Measurements from ENCODE around the gene SGSM2. TPM values are rescaled to one million over a fixed set of nuclear protein-coding genes. Genes with fewer than 3 reads are reported as not detected.

Gene SGSM2
- total and polyA plus RNA-seq, 2 of the 8 experiments (the other 6 are each of a cell fraction or from before 2014, with no cell fraction given), result 44.5 to 77.7 TPM

GRCh38 chr17:2323629-2324314 is 13.5 kb upstream of the SGSM2 start:
- POLR2A ChIA-PET (ENCODE audit: partially characterized antibody), result interaction anchor here (0.7 to 12.1 kb wide), 3 partner anchors 8 to 18 kb away, joined by 3 to 230 read pairs (median 7); partner anchors contain the start of genes SGSM2 and TSR1

More at GRCh38 chr17:2323629-2324314, 13.5 kb upstream of the SGSM2 start:
- Histone ChIP-seq H3K23me2 (ENCODE audit: low read depth, low read length) (no peaks in the 10 kb centered on the region), H3K56ac (replicated peaks; ENCODE audit: insufficient read length, low read depth, low read length) (no peak overlapping the region), H3K79me1 (ENCODE audit: low read depth, low read length) (no peaks in the 10 kb centered on the region), H4K20me1 (replicated peaks in 1 of 2; ENCODE audit: control insufficient read depth in 1 of 2, insufficient read depth in 2 of 2, low read length in 2 of 2) (peaks cover 3 to 5% of the 10 kb centered on the region in 2 experiments), H3K9ac (replicated peaks in 1 of 4; ENCODE audit: extremely low read depth in 1 of 4, low read depth in 3 of 4, low read length in 3 of 4) (no peak overlapping the region), H4K91ac (replicated peaks; ENCODE audit: insufficient read length, low read length) (no peak overlapping the region), H4K8ac (ENCODE audit: extremely low read depth, insufficient read depth, low read length) (no peak overlapping the region), H2BK5ac (ENCODE audit: low read depth, low read length) (no peak overlapping the region), H3K27me3 (replicated peaks in 1 of 4; ENCODE audit: control insufficient read depth in 3 of 4, extremely low read depth in 1 of 4, insufficient read depth in 3 of 4, low read length in 3 of 4) (no peaks in the 10 kb centered on the region), H3K4me3 (ENCODE audit: extremely low read depth in 1 of 4, insufficient read depth in 2 of 4, low read depth in 3 of 4, low read length in 4 of 4) (no peak overlapping the region), H2BK120ac (replicated peaks; ENCODE audit: low read depth, low read length) (no peak overlapping the region), H2AFZ (ENCODE audit: low read length) (no peak overlapping the region), H3K79me2 (ENCODE audit: control insufficient read depth in 1 of 2, insufficient read depth in 2 of 2, low read length in 2 of 2) (no peaks in the 10 kb centered on the region; a peak in 1 of 4 replicates), H3K18ac (ENCODE audit: extremely low read depth, low read length) (no peak overlapping the region), H3K23ac (ENCODE audit: insufficient read length) (no peak overlapping the region), H2BK15ac (ENCODE audit: low read length) (no peak overlapping the region), H3K4me2 (ENCODE audit: insufficient read depth in 1 of 2, low read depth in 2 of 2, low read length in 2 of 2) (no peak overlapping the region), H3K4me1 (replicated peaks in 1 of 4; ENCODE audit: control insufficient read depth in 3 of 4, insufficient read depth in 4 of 4, low read length in 3 of 4) (no peaks in the 10 kb centered on the region), H2BK20ac (ENCODE audit: low read length) (no peak overlapping the region), H3K14ac (ENCODE audit: insufficient read length) (no peak overlapping the region), H3K4ac (replicated peaks; ENCODE audit: insufficient read length, low read depth, low read length) (no peak overlapping the region), H3K27ac (ENCODE audit: low read depth, low read length) (no peak overlapping the region), H2AK5ac (ENCODE audit: low read depth, low read length) (no peak overlapping the region), H2BK12ac (ENCODE audit: low read depth, low read length) (no peak overlapping the region), H3K36me3 (ENCODE audit: control insufficient read depth in 2 of 4, insufficient read depth in 4 of 4, low read length in 3 of 4) (peaks cover 24 to 66% (median 52%) of the 10 kb centered on the region in 4 experiments), H4K5ac (ENCODE audit: insufficient read length, low read depth, low read length) (no peak overlapping the region), H3K9me3 (ENCODE audit: insufficient read depth in 2 of 2, low read depth in 1 of 2, low read length in 1 of 2) (no peaks in the 10 kb centered on the region)
- TF ChIP-seq CBX5 (IDR thresholded peaks at IDR 0.05; ENCODE audit: low read depth, low read length) (no peak), TAF7 (optimal IDR thresholded peaks at IDR 0.05; ENCODE audit: borderline replicate concordance, low read depth, low read length) (no peak), RXRA (IDR thresholded peaks at IDR 0.05; ENCODE audit: insufficient read depth, low read depth, low read length) (no peak), YY1 (IDR thresholded peaks at IDR 0.05; ENCODE audit: low read depth, low read length) (no peak)
- FAIRE-seq (no peak), DNase-seq (ENCODE audit: low read depth in 1 of 2, low spot score in 2 of 2) (no peak)
- CTCF ChIA-PET (ENCODE audit: partially characterized antibody), result interaction anchor here (1.8 to 1.9 kb wide), 2 partner anchors 30 to 46 kb away, joined by 5 to 7 read pairs; no protein-coding TSS in a partner anchor
- 78% methylated on average over 2 of the region's 2 CpGs; no CpG with 5 or more reads in 1 of the 2 experiments for WGBS, 2 experiments (ENCODE audit: extremely low coverage in 1 of 2, insufficient coverage in 1 of 2, insufficient read length in 1 of 2, insufficient replicate concordance in 2 of 2, low coverage in 1 of 2, low lambda C conversion rate in 2 of 2, missing lambda C conversion rate in 1 of 2)

Measured in H1 (cell line).